GM19395 (cell line): ENCODE data around the gene RASSF1.

Source experiments
- ATAC-seq: cut with Tn5 transposase; IDR thresholded peaks from one replicate; pipeline ENCODE4 v1.9.1; 2021; ENCODE audit warnings: mild to moderate bottlenecking, moderate library complexity; ENCODE audit not compliant: unreplicated experiment

Gene RASSF1

GRCh38 chr3:50369012-50369670 lies 28.5 kb upstream of the RASSF1 start:
- no peak for ATAC-seq

GRCh38 chr3:50365842-50366220 lies 25.2 kb upstream of the RASSF1 start:
- no peak for ATAC-seq

DNA sequence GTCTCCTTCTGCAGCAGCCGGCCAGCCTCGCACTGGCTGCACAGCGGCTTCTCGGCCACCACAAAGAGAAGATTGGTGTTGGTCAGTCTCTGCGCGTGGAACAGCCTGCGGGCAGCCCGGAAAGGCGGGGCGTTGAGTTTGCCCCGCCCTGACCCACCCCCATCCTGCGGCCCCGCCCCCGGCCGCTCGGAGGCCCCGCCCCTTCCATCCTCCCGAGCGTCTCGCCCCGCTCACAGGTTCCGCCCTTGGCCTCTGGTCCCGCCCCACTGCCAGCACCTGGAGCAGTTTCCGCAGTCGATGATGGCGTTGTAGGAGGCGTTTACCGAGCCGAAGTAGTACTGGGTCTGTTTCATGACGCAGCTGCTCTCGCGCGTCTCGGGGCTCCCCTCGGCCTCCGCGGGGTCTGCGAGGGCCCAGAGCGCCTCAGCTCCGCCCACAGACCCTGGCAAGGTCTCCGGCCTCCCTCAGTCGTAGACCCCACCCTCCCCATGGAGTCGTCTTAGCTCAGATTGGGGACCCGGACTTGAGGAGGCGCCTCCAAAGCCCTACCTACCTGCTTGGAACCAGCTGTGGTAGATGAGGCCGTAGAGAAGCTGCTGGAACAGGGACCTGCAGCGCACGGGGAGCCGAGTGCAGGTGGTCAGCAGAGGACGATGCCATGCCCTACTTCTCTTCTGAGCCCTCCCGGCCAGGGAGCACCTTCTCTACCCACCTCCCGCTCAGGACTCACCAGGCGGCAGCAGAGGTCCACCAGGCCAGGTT lies 24.6 kb upstream of the RASSF1 start:
- peak; percentile 88 for ATAC-seq

GRCh38 chr3:50364573-50365079 lies 24.0 kb upstream of the RASSF1 start:
- no peak for ATAC-seq

DNA sequence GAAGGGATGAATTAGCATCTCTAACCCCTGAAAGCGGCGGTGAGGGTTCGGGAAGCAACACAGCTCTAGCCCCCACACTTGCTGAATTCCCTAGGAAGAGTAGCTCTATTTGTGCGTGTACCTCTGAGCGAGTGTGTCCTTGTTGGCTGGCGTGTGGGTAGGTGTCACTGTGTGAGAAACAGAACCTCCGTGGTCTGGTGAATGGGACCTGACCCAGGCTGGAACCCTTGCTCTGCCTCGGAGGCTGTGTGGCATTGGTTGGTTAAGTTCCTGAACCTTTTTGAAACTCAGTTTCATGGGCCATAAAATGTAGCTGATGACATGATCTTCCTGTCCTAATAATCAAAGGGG lies 19.1 kb upstream of the RASSF1 start:
- peak; percentile 33 for ATAC-seq

GRCh38 chr3:50358911-50359759 lies 18.5 kb upstream of the RASSF1 start, which contains the start of gene TMEM115:
Gene TMEM115 (minus strand): TSS chr3:50359521. CDS start chr3:50359063, 458 bp downstream.
- peak; percentile 99 for ATAC-seq

GRCh38 chr3:50358355-50358910 lies 17.8 kb upstream of the RASSF1 start:
- ATAC-seq = no peak

DNA sequence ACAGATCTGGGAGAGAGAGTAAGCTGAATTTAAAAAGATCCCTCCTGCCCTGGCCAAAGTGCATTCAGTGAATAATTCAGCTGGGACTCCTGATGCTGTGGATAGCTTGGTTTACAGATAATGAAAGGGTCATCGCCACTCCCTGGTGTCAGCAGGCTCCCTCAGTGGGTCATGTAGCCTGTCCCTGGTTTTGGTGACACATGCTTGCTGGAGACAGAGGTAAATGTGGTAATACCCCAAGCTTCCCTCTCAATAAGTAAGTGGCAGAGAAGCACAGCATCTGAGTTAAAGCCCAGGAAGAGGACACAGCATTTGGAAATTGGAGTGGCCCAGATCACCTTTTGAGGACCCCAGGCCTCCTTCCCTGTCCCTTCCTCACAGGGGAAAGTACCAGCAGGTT lies 16.8 kb upstream of the RASSF1 start:
- no peak for ATAC-seq

DNA sequence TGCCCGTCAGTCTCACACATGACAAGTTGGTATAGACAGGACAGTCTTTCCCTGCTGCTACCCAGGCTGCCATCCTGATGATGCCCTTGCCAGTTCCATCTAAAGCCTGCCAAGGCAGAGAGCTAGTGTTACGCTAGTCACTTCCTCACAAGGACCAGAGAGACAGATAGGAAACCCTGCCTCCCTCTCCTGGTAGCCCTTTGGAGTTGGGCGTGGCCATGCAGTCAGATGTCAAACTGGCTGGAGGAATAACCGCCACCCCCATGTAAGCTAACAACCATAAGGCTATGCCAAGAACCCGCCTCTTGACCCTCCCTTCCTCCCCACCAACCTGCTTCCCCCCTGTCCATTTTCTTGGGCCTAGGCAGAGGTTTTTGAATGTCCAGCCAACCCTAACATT lies 15.9 kb upstream of the RASSF1 start:
- ATAC-seq = no peak

DNA sequence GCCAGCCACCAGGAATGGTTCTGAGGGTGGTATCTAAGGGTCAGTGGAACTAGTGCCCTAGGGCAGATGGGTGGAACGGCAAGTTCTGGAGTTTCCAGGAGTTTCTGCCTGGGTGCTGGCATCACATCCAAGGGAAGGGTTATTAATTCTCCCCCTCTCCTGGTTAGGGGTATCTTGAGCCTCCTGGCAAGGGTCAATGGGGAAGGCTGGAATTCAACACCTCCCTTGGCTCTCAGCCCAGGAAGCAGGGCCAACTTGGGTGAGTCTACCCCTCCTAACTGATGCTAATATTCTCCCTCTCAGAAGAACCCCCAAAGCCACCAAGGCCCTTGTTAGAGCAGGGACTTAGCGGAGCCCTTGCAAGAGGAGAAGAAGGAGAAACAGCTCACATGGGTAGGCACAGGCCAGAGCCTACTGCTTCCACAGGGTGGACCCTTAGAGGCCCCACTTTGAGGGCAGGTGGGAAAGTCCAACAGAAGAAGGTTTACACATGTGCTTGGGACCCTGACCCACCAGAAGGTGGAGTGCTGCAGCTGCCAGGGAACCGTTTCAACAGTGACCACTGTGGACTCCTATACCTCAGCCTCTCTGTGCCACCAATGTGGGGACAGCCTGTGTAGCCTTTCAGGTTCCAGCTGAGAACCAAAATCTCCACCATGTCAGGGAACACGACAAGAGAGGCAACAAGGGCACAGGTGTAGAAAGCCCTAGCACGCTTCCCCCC lies 15.4 kb upstream of the RASSF1 start:
- no peak for ATAC-seq

DNA sequence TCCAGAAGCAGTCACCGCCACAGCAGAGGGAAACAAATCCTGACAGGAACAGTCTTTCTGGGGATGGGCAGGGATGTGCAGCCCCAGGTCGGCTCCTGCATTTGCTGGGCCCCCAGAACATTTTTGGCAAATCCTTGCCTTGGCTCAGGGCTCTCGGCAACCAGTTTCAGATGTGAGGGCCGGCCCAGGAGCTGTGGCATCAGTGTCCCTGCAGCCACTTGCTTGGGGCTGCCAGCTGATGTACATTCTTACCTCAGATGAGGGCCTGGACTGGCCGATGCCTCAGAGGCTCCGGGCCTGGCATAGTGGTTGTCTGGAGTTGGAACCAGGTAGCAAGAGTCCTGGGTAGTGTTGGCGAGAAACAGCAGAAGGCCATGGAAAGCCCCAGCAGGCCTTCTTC lies 14.2 kb upstream of the RASSF1 start:
- no peak for ATAC-seq

DNA sequence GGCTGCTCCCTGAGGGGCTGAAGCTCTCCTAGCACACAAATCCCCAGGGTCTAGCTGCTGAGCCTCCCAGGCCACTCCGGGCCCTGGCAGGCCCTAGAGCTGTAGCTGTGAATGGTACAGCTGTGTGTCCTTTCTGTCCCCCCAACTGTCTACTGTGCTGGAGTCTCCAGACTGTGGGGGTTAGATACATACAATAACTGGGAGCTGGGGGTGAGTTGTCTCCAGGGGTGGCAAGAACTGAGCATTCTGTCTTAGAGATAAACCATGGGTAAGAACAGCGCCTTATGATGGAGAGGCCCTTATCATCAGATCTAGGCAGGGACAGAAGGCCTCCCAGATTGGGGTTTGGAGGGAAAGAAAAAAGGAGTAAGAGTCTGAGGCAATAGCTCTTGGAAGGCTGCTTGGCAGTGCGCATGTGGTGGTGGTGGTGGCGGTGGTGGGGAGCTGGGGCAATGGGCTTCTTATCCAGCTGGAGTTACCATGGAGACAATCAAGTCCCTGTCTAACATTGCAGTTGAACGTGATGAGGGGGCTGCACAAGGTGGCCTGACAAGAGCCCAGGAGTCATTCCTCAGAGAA lies 13.6 kb upstream of the RASSF1 start:
- no peak for ATAC-seq

DNA sequence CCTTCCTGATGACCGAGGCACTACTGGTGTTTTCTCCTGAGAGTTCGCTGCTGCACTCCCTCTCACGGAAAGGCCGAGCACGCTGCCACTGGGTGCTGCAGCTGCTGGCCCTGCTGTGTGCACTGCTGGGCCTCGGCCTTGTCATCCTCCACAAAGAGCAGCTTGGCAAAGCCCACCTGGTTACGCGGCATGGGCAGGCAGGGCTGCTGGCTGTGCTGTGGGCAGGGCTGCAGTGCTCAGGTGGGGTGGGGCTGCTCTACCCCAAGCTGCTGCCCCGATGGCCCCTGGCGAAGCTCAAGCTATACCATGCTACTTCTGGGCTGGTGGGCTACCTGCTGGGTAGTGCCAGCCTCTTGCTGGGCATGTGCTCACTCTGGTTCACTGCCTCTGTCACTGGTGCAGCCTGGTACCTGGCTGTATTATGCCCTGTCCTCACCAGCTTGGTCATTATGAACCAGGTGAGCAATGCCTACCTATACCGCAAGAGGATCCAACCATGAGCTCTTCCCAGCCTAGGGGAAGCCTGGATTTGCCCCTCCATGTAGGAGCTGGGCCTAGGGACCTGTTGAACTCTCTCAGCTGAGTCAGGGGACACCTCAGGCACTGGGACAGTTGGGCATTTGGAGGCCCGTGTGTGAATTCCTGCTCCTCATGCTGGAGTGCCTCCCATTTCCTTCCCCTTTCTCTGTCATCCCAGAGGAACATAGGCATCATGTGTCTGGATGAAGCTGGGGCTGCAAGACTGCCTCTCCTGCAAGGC lies 12.8 kb upstream of the RASSF1 start:
- ATAC-seq = no peak

- ATAC-seq = no peak
Measured at GRCh38 chr3:50352781-50353180, 12.1 kb upstream of the RASSF1 start.

- no peak for ATAC-seq
Measured at GRCh38 chr3:50351323-50351697, 10.7 kb upstream of the RASSF1 start.

GRCh38 chr3:50350527-50351322 lies 10.1 kb upstream of the RASSF1 start, which contains the start of the genes CYB561D2 and NPRL2:
Gene CYB561D2 (plus strand): TSS chr3:50350862. CDS start chr3:50351434, 572 bp downstream.
Gene NPRL2 (minus strand): TSS chr3:50350775. CDS start chr3:50350652, 123 bp downstream.
- ATAC-seq = peak; percentile 86

DNA sequence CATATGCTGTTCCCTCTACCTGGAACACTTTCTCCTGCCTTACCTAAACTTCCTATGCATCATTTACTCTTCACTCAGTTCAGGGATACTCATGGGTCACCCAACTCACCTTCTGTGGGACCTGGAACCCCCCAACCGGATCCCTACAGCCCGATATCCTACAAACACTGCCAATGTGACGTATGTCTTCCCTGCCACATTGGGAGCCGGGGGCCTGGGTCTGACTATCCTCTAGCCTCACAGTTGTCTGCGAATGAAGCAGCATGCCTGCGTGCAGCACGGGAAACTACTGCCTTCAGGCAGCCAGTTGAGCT lies 9.5 kb upstream of the RASSF1 start:
- no peak for ATAC-seq

GRCh38 chr3:50347187-50347813 lies 6.7 kb upstream of the RASSF1 start:
- ATAC-seq = no peak
